ENCODE results near the gene RPP40. TPM values are rescaled to one million over a fixed set of nuclear protein-coding genes. Genes with fewer than 3 reads are reported as not detected.

RPP40 gene
- polyA plus RNA-seq, 2 of the 4 experiments (the other 2 are of a cell fraction), result 17.8 to 33.9 TPM

- Histone ChIP-seq H3K4me2 (no peak overlapping the region), H3K27ac (no peak overlapping the region), H3K4me3 (no peak overlapping the region), H3K4me1 (no peaks in the 10 kb centered on the region), H3K9me3 (peaks cover 6% of the 10 kb centered on the region; the same call in 1 of the 3 replicates)
- POLR2A ChIA-PET, result no interaction called here
- WGBS (ENCODE audit: missing lambda C conversion rate), result 62% methylated on average over 8 of the region's 8 CpGs
- ATAC-seq, result no peak
- no peak for TF ChIP-seq CTCF (IDR thresholded peaks at IDR 0.05)
- TF ChIP-seq, protein P1, sequence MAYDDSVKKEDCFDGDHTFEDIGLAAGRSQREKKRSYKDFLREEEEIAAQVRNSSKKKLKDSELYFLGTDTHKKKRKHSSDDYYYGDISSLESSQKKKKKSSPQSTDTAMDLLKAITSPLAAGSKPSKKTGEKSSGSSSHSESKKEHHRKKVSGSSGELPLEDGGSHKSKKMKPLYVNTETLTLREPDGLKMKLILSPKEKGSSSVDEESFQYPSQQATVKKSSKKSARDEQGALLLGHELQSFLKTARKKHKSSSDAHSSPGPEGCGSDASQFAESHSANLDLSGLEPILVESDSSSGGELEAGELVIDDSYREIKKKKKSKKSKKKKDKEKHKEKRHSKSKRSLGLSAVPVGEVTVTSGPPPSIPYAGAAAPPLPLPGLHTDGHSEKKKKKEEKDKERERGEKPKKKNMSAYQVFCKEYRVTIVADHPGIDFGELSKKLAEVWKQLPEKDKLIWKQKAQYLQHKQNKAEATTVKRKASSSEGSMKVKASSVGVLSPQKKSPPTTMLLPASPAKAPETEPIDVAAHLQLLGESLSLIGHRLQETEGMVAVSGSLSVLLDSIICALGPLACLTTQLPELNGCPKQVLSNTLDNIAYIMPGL (CRISPR knock-in tag; IDR thresholded peaks at IDR 0.05; ENCODE audit: borderline replicate concordance), result no peak
- TF ChIP-seq ELK1 (IDR thresholded peaks at IDR 0.05; ENCODE audit: low read depth, low read length), result no peak
- no peak for TF ChIP-seq CHD4 (IDR thresholded peaks at IDR 0.05; ENCODE audit: borderline replicate concordance)
- no peak for TF ChIP-seq JUN (IDR thresholded peaks at IDR 0.05)
- no peak for TF ChIP-seq MAZ (IDR thresholded peaks at IDR 0.05; ENCODE audit: borderline replicate concordance, low read depth, low read length)
- TF ChIP-seq KDM1A (IDR thresholded peaks at IDR 0.05; ENCODE audit: low read depth), result no peak
- no peak for TF ChIP-seq HDAC2 (IDR thresholded peaks at IDR 0.05)
- TF ChIP-seq, protein P2, sequence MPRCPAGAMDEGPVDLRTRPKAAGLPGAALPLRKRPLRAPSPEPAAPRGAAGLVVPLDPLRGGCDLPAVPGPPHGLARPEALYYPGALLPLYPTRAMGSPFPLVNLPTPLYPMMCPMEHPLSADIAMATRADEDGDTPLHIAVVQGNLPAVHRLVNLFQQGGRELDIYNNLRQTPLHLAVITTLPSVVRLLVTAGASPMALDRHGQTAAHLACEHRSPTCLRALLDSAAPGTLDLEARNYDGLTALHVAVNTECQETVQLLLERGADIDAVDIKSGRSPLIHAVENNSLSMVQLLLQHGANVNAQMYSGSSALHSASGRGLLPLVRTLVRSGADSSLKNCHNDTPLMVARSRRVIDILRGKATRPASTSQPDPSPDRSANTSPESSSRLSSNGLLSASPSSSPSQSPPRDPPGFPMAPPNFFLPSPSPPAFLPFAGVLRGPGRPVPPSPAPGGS (IDR thresholded peaks at IDR 0.05), result no peak
- no peak for FAIRE-seq
- no peak for DNase-seq (ENCODE audit: low read depth in 1 of 2, low spot score in 1 of 2)
- CTCF ChIA-PET, result no interaction called here
Observed at GRCh38 chr6:4974962-4975361, 28.9 kb downstream of the RPP40 start.

DNA sequence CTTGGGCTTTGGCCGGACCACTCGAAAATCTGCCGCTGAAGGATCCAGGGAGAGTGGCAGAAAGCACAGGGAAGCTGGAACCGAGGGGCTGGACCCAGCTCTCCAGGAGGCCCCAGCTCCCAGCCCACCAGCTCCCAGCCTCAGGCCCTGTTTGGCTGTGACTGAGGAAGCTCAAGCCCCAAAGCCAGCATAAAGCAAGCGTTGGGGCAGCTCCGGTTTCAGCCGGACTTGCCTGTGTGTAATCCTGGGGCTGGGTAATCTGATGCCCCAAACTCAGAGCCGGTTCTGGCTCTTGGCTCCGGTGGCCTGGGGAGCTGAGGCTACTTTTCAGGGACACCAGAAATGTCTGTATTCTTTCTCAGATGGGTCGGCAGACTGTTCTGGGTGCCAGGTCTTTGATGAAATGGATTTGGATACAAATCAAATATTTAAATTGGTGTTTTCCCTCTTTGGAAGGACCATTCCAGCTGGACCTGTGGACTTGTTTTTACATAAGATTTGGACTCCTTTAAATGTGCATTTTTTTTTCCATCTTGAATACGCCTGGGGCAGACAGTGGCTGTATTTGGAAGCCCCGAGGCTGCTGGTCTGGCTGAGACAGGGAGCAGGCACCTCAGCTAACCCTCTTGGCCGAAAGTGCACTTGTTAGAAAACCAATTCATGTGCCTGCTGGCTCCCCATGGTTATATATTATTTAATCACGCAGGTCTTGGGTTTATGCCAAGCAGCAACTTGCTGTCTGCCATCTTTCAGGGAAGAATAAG, 29.7 kb downstream of the RPP40 start:
- no peak for FAIRE-seq
- POLR2A ChIA-PET, result no interaction called here
- Histone ChIP-seq H3K4me2 (no peak overlapping the region), H3K9me3 (peaks cover 2% of the 10 kb centered on the region; the same call in 1 of the 3 replicates), H3K4me3 (no peak overlapping the region), H3K4me1 (no peaks in the 10 kb centered on the region), H3K27ac (no peak overlapping the region)
- CTCF ChIA-PET, result interaction anchor here (0.6 kb wide), 1 partner anchor 1274 kb away, joined by 4 read pairs; no protein-coding TSS in a partner anchor
- ATAC-seq, result no peak
- DNase-seq (ENCODE audit: low read depth in 1 of 2, low spot score in 1 of 2), result no peak
- TF ChIP-seq EP300 (IDR thresholded peaks at IDR 0.05) (no peak), HOXB5 (CRISPR knock-in tag; IDR thresholded peaks at IDR 0.05) (no peak), JUNB (IDR thresholded peaks at IDR 0.05) (no peak), RARB (CRISPR knock-in tag; IDR thresholded peaks at IDR 0.05) (no peak), MYC (IDR thresholded peaks at IDR 0.05; ENCODE audit: borderline replicate concordance, low read length) (no peak), HES2 (IDR thresholded peaks at IDR 0.05) (no peak), RNF2 (IDR thresholded peaks at IDR 0.05; ENCODE audit: borderline replicate concordance, low read depth) (no peak), PBX3 (IDR thresholded peaks at IDR 0.05) (no peak), ELK1 (IDR thresholded peaks at IDR 0.05; ENCODE audit: low read depth, low read length) (no peak), CBX2 (IDR thresholded peaks at IDR 0.05; ENCODE audit: borderline replicate concordance, low read depth) (no peak), BHLHE40 (IDR thresholded peaks at IDR 0.05; ENCODE audit: low read depth, low read length) (no peak)
- TF ChIP-seq, protein P3, sequence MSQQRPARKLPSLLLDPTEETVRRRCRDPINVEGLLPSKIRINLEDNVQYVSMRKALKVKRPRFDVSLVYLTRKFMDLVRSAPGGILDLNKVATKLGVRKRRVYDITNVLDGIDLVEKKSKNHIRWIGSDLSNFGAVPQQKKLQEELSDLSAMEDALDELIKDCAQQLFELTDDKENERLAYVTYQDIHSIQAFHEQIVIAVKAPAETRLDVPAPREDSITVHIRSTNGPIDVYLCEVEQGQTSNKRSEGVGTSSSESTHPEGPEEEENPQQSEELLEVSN (IDR thresholded peaks at IDR 0.05; ENCODE audit: borderline replicate concordance, low read depth), result no peak
- WGBS (ENCODE audit: missing lambda C conversion rate), result 67% methylated on average over 14 of the region's 14 CpGs
